Measurements from ENCODE around the gene MED9.

The MED9 gene

DNA sequence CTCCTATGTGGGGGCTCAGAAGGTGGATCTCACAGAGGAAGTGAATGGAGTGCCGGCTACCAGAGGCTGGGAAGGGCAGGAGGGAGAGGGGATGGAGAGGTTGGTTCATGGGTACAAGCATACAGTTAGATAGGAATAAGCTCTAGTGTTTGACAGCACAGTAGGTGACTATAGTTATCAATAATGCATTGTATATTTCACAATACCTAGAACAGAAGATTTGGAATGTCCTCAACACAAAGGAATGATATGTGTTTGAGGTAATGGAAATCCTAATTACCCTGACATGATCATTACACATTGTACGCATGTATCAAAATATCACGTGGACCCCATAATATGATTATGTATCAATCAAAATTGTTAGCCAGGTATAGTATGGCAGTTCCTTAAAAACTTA, 38.9 kb upstream of the MED9 start:
- no peak for TF ChIP-seq CTCF (conservative IDR thresholded peaks at IDR 0.05)
- no peak overlapping the region for H3K27ac ChIP-seq

DNA sequence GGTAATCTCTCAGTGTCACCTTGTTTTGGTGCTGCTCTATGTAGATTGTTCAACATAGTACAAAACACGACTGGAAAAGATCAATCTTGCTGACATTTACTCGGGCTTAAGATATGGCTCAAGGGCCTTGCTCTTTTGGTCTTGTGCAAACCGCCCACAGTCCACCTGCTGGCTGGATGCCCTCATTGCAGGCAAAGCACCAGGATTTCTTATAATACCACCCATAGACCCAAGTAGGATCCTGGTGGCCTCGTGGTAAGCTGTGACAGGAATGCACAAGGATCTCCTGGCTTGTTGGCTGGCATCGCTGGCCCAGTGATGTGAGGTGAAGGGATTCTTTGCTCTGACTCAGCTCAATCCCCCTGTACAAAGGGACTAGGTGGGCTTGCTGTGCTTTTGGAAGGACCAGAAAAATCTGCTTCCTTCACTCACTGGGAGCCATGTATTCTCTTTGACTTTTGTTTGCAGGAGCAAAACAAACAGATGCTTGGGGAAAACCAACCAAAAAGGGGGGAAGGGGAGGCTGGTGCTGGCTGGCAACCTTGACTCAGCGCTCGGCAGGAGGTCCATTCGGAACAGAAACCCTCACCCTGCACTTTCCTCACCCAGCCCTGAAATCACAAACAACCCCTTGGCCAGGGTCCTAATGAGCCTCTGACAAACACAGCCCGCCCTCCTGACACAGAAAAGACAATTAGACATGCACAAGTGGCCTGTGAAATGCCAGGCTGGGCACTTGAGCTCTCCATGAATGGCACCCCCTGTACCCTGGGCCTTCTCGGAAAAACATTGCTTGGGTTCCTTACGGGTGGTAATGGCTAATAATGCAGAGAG, 36.6 kb upstream of the MED9 start:
- peak; percentile 2; the same call in 1 of the 2 replicates for TF ChIP-seq CTCF (conservative IDR thresholded peaks at IDR 0.05)
- no peak overlapping the region for H3K27ac ChIP-seq

GRCh38 chr17:17440938-17441675, 35.7 kb upstream of the MED9 start:
- no peak for TF ChIP-seq CTCF (conservative IDR thresholded peaks at IDR 0.05)
- no peak overlapping the region for H3K27ac ChIP-seq

DNA sequence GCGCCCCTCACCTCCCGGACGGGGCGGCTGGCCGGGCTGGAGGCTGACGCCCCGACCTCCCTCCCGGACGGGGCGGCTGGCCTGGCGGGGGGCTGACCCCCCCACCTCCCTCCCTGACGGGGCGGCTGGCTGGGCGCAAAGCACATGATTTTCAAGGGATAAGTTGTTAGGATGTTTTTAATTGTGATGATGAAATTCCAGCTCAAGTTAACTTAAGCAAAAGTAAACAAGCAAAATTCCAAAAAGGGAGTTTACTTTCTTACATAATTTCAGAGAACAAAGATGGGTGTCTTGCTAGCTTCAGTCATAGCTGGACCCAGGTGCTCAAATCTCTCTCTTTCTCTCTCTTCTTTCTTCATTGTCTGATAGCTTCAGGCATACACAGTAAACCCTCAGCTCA, 33.6 kb upstream of the MED9 start:
- H3K27ac ChIP-seq = no peak overlapping the region

DNA sequence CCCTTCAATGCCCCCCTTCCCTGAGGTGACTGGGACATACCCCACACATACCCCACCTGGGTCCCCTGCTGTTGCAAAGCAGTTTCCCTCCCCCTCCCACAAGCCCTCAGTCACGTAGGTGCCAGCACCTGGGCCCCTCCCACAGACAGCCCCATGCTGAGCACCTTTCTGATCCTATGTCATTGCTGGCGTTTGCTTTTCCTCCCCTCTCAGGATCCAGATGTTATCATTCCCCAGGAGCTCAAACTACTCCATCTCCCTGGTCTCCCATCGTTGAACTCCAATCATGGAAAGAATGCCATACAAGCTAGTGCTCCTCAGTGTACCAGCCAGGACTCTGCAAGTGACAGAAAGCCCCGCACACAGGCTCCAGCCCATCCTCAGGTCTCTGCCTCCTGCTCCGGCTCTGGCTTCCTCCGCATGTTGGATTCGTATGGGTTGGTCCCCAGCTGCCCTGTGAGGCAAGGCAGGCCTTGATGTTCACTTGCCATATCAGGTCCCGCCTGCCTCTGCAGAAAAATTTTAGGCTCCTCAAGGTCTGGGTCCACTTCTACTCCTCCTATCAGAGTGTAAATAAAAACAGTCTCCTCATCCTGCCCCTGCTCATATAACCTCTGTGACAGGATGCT, 31.4 kb upstream of the MED9 start:
- H3K27ac ChIP-seq = peak overlapping the region; percentile 49
- TF ChIP-seq CTCF (conservative IDR thresholded peaks at IDR 0.05) = no peak

More for the DNA sequence above, 33.6 kb upstream of the MED9 start:
- TF ChIP-seq CTCF (conservative IDR thresholded peaks at IDR 0.05) = no peak

- no peak for TF ChIP-seq CTCF (conservative IDR thresholded peaks at IDR 0.05)
Observed at GRCh38 chr17:17445925-17446665, 30.7 kb upstream of the MED9 start.

More at GRCh38 chr17:17445925-17446665, 30.7 kb upstream of the MED9 start:
- peak overlapping the region; percentile 49 for H3K27ac ChIP-seq

Data from VCaP (cell line).